Measurements from ENCODE around the gene EVA1B. TPM values are rescaled to one million over a fixed set of nuclear protein-coding genes. Genes with fewer than 3 reads are reported as not detected.

The EVA1B gene
- total RNA-seq, 1 donor from 2014 or later = 26.4 TPM

DNA sequence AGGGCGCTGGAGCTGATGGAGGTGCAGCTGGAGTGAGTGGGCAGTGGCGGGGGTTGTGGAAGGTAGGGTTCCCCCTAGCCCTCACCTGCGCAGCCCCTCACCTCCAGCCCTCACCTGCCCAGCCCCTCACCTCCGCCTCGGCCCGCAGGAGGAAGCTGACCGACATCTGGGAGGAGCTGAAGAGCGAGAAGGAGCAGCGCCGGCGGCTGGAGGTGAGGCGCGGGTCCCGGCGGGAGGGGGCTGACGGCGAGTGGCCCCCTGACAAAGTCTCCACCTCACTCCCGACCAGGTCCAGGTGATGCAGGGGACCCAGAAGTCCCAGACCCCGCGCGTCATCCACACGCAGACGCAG is 2.7 kb downstream of the EVA1B start:
- no peak for DNase-seq (ENCODE audit: low read depth)

DNA sequence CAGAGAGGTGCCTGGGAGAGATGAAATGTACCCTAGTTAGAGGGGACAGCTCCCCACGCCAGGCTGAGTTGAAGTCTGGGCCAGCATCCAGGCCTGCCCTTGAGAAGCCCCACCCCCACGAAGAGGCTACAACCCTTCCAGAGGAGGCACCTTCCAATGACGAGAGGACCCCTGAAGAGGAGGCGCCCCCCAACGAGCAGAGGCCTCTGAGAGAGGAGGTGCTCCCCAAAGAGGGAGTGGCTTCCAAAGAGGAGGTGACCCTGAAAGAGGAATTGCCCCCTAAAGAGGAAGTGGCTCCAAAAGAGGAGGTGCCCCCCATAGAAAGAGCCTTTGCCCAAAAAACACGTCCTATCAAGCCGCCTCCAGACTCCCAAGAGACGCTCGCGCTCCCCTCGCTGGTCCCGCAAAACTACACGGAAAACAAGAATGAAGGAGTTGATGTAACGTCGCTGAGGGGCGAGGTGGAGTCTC is 3.1 kb downstream of the EVA1B start:
- DNase-seq (ENCODE audit: low read depth) = no peak

DNA sequence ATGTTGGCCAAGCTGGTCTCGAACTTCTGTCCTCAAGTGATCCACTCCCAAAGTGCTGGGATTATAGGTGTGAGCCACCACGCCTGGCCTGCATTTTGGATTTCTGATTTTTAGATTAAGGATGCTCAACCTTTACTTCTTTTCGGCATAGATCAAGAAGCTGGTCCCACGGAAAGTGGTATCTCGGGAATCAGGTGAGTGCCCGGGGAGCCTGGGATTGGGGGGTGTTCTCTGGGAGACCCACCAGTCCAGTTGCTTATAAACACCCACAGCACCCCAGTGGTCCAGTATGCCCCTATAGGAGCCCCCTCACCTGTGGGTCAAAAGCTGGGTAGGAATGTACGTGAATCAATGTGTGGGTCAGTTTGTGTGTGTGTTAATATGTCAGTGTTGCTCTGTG is 14.0 kb downstream of the EVA1B start:
- no peak for DNase-seq (ENCODE audit: low read depth)

DNA sequence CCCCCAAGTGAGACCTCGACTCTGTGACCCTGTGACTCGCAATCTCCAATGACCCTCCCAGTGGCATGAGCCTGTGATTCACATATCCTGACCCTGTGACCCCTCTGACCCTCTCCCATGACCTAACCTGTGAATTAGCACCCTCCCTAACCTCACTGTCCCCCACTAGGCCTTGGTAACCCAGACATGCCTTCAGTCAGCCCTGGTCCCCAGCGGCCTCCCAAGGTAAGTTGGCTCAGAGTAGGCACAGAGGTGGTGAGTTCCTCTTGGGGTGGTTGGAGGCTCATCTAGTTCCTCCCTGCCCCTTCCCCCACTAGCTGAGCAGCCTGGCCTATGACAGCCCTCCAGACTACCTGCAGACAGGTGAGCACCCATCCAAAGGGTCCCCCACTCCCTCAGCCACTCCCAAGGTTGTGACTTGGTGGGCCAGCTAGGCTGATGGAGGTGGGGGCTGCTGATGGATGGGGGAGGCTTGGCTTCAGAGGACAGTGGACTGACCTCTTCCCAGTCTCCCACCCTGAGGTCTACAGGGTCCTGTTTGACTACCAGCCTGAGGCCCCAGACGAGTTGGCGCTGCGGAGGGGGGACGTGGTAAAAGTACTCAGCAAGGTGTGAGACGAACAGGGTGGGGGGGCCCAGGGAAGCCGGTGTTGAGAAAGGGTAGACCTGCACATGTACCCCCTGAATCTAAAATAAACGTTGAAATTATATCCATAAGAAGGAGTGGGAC is 15.7 kb downstream of the EVA1B start:
- DNase-seq (ENCODE audit: low read depth) = no peak

DNA sequence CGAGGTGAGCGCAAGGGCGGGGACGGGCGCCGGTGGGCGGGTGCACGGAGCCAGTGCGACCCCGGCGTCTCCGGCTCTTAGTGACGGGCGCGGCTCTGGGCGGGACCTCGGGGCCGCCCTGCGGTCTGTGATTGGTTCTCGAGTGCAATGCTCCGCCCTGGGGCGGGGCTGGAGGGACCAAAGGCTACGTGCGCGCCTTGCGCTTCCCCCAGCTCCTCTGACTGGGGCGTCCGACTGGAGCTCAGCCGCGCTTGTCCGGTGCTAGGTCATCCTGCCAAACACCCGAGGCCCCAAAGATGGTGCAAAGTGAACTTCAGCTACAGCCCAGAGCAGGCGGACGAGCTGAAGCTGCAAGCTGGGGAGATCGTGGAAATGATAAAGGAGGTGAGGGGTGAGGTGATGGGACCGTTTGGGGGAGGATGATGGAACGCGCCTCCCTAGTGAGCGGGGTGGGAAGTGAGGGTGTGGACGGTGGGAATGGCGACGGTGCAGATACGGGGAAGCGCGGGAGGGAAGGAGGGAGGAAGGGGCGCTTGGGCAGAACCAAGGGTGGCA is 16.5 kb downstream of the EVA1B start:
- DNase-seq (ENCODE audit: low read depth) = peak; percentile 86

DNA sequence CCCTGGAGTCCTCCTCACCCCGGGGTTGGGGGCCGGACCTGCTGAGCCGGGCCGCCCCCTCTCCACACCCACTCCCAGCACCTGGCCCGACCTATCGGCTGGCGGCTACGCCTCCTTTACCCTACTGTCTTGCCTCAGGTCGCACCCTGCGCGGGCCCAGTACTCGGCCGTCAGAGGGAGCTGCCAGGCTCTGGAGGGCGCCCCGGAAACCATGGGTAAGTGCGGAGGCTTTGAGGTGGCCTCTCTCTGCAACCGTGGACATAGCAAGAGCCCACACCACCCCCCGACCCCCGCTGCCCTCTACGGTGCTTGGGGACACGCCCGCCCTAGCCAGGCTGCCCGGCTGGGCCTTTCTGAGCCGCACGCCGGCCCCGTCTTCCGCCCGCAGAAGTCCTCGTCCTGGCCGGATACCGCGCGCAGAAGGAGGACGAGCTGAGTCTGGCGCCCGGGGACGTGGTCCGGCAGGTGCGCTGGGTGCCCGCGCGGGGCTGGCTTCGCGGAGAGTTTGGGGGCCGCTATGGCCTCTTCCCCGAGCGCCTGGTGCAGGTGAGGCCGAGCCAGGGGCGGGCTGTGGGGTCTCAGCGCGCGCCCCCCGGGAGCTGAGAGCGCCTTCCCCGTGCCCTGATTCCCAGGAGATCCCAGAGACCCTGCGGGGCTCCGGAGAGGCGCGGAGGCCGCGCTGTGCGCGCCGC is 17.1 kb downstream of the EVA1B start, which contains the start of gene SH3D21:
TSS of gene SH3D21 (plus strand) at position 159 of the 692 bp plus-strand sequence. CDS start at position 212, 53 bp downstream.
- DNase-seq (ENCODE audit: low read depth) = no peak

DNA sequence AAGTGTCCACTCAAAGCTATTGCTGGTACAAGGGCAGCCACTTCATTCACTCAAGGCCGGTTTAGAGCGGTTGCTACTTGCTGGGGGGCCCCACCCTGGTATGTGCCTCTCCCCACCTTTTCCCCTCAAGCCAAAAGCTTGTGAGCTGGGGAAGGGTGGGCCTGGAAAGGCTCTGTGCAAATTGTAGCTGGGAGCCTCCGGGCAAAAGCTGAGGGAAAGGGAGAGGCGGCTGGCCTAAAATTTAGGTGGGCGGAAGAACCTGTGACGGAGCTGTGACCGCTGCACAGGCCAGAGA is 17.6 kb downstream of the EVA1B start:
- DNase-seq (ENCODE audit: low read depth) = no peak

DNA sequence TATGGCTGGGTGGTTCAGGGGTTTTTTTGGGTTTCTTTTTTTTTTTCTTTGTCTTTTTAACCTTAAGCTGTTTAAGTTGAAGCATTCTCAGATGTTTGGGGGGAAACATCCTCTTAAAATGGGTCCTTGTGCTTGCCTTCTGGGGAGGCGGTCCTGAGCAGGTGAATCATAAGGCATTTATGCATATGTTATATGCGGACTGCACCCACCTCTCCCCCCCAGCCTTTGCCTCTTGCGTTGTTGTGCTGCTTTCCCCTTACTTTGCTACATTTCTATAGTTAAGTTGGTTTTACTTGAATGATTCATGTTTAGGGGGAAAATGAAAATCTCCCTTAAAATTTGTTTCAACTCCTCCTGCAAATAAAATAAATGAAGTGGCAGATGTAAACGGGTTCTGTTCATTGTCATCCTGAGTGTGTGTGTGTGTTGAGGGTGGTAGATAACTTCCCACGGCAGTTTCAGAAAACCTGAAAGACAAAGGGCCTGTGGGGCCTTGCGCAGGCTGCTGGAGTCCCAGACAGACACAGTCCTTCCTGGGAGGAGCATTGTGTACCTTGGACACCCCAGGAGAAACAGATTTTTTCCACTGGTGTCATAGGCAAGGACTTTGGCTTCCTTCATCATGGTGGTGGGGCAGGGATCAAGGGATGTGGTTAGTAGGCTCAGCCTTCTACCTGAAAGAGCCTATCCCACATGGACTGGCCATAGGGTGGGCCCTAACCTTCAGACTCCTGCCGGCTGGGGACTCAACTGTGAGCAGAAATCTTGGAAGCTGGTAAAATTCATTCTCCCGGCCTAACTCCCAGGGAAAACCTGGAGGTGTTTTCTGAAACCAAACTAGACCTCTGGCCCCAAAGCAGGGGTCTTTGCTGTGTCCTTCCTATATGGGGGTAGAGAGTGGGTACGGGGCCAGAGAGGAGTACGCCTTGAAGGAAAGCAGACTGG is 18.2 kb downstream of the EVA1B start:
- no peak for DNase-seq (ENCODE audit: low read depth)

DNA sequence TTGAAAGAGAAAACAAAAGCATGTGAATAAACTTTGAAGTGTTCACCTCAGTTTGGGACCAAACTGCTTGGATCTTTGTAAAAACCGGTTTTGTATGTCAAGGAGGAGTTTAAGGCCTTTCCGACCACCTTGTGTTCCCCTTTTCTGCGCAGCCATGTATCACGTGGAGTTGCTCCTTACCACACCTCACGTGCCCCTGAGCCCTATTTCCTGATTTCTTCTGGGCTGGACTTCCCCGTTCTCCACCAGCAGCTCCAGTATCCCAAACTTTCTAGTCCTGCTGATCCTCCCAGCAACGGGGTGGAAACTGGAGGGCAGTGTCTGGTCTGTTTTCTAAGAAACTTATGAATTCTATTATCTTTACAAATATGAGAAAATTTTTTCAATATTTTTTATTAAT is 18.9 kb downstream of the EVA1B start:
- no peak for DNase-seq (ENCODE audit: low read depth)

DNA sequence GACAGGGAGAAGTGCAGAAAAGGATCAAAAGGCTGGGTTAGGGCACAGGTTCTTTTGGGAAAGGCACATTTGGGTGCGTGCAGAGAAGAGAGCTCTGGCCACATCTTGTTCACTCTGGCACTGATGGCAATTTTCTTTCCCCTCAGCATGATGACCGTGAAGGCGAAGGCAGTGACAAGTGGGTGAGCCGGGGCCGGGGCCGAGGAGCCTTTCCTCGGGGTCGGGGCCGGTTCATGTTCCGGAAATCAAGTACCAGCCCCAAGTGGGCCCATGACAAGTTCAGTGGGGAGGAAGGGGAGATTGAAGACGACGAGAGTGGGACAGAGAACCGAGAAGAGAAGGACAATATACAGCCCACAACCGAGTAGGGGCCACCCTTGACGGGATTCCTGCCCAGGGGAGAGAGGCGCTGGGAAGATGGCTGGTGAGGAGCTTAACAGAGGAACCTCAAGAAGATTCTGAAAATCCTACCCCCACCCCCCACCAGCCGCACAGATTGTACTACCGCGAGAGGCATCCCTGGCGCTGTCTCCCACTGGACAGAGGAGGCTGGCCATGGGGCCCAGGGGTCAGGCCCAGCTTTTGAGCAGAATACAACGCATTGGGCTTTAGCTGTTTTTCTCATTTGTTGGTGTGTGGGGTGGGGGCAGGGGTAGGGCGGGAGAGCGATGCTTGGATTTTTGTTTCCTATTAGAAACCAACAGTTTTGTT is 19.6 kb downstream of the EVA1B start:
- no peak for DNase-seq (ENCODE audit: low read depth)

DNA sequence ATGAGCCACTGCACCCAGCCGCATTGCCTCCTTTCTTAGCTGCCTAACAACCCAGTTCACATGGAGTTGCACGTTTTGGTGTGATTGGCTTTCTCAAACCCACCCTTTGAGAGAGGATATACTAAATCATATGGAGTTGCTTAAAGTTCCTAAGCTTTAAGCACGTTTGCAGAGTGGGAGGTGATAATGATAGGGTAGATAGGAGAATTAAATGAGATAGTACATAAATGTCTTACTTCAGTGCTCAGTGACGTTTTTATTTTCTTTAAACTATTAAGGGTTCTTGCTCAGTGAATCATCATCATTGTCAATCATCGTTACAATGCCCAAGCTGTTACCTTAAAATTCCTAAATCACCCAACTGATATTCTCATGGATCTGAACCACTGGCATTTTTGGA is 20.2 kb downstream of the EVA1B start:
- DNase-seq (ENCODE audit: low read depth) = no peak

DNA sequence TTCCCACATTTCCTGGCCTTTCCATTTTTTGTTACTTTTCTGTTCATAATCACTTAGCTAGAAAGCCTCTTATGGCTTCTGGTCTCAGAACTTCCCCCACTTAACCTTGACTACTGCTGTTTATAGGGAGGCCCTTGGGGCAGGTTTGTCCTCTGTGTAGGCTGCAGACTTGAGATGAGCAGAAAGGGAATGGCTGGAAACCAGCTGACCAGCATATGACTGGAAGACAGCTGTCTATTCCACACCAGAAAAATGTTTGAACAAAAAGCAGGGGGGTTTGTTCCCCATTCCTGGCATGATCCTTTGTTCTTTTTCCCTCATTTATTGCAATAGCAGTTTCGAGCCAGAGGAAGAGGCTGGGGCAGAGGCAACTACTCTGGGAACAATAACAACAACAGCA is 22.2 kb downstream of the EVA1B start:
- DNase-seq (ENCODE audit: low read depth) = peak; percentile 53

DNA sequence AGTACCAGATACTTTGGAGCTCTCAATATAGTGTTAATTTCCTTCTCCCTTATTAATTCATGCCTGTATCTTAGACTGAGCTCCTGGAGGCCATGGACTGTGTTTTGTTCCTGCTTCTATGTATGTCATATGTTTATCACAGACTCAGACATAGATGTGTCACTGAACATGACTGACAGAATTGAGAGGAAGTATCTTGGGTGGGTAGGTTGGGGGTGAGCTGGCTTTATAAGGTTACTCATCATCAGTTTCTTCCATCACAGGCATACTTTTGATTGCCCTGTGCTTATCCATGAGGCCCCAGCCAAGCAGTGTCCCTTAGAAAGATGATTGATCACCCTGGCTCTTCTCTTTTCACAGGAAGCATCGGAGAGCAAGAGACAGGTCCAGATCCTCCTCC is 22.9 kb downstream of the EVA1B start:
- DNase-seq (ENCODE audit: low read depth) = no peak

DNA sequence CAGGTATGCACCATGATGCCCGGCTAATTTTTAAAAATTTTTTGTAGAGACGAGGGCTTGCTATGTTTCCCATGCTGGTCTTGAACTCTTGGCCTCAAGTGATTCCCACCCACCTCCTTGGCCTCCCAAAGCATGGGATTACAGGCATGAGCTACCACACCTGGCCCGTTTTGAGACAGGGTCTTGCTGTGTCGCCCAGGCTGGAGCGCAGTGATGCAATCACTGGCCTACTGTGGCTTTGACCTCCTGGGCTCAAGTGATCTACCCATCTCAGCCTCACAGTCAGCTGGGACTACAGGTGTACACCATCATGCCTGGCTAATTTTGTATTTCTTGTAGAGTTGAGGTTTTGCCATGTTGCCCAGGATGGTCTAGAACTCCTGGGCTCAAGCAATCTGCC is 24.8 kb downstream of the EVA1B start:
- DNase-seq (ENCODE audit: low read depth) = no peak

DNA sequence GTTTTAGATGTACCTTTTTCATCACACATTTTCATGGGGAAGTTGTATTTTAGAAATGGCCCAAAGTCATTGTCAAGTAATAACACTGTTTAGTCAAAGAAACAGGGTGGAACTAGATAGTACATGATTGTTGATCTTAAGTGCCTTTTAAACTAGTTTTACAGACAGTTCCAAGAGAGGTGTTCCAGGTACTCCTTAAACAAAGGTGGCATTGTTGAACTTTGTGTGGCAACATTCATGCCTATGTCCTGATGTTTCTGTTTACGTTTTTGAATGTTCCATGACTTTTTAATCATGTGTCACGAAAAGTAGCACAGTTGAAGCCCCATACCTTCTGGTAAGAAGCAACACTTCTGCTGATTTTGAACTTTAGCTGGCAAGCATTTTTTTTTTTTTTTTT is 26.4 kb downstream of the EVA1B start:
- no peak for DNase-seq (ENCODE audit: low read depth)

DNA sequence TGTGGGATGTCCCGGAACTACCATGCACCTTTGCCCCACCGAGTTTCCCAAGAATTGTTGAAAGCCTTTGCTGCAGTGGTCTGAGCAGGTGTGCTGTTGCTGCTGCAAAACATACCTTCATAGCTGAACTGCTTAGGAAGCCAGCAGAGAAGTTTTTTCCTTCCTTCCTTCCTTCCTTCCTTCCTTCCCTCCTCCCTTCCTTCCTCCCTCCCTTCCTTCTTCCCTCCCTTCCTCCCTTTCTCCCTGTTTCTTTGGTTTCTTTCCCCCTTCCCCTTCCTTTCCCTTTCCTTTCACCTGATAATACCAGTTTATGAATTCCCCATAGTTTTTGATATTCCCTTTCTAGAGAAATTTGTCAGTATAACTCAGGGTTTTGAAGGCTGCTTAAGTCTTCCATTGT is 28.1 kb downstream of the EVA1B start:
- DNase-seq (ENCODE audit: low read depth) = no peak

DNA sequence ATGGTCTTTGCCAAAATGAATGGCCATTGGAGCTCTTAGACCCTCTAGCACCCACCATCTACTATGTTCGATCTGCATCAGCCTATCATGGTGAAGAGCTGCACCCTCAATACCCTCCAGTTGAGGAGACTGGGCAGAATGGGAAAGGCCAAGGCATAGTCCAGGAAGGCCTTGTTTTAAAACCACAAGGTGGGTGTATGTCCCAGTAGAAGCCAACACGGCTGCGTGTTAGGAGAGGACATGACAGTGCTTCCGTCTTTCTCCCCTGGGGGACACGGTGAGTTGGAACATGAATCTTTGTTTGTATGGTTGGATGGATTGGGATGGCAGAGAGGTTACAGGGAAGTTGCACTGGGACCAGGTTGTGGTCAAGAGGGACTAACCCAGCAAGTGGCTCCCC is 35.9 kb downstream of the EVA1B start:
- DNase-seq (ENCODE audit: low read depth) = no peak

DNA sequence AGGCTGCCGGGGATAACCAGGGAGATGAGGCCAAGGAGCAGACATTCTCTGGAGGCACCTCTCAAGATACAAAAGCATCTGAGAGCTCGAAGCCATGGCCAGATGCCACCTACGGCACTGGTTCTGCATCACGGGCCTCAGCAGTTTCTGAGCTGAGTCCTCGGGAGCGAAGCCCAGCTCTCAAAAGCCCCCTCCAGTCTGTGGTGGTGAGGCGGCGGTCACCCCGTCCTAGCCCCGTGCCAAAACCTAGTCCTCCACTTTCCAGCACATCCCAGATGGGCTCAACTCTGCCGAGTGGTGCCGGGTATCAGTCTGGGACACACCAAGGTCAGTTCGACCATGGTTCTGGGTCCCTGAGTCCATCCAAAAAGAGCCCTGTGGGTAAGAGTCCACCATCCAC is 36.6 kb downstream of the EVA1B start:
- no peak for DNase-seq (ENCODE audit: low read depth)

DNA sequence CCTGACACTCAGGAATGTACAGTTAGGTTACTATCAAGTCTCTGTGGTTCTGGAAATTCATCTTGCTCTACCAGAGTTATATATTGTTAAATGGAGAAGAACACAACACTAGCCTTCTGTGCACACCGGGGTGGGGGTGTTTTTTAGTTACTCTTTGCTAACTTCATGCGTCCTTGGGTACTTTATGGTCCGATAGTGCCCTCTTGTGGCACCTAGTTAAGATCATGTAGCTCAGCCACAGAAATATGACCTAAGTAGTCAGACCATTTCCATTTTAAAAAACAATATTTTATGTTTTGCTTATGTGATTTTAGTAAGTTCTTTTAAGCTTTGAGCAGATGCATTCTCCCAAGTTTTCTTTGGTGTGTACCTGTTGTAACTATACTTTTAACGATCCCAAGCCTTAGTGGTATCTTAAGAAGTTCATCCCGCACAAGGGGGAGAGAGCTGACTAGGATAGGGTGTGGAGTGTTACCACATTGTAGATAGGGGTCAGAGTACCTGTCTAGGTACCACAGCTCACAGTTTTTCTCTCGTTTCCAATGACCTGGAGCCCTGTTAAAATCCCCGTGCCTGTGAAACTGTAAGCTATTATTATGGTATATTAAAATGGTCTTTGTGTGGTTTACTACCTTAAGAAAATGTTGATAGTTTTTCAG is 37.9 kb downstream of the EVA1B start:
- peak; percentile 92 for DNase-seq (ENCODE audit: low read depth)

DNA sequence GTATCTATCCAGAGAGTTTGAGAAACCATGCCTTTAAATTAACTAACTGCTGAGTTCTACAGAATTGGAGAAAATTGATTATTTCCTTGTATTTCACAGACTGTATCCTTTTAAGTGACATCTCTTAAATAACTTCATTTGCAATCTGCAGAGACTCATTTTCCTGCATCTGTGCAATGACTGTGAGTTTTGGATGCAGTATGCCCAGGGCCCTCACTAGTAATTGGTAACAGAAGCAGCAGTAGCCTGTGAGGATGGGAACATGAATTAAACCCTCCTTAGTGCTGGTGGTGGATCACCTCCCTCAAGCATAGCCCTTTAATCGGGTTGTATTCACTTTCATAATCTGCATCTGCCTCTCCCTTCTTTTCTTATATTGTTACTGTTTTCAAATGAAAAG is 38.9 kb downstream of the EVA1B start:
- DNase-seq (ENCODE audit: low read depth) = no peak

DNA sequence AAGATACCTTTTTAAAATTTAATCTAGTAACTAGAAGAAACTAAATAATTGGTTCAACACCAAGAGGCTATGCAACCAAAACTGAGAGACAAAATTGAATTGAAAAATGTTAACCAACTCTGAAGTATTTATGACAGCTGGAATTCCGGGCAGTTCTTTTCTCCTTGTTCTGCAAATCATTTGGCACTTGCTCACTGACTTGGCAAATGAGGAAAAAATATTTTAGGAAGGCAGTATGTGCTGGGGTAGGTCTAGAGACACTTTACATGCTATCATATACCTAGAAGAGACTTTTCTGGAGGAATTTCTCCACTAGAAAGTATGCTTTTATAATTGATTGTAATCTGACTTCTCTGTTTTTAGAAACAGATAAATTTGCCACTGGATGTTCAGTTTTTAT is 39.4 kb downstream of the EVA1B start:
- DNase-seq (ENCODE audit: low read depth) = peak; percentile 52

Measured in myocyte (in vitro differentiated cells).